CD8-positive, alpha-beta memory T cell (primary cell): ENCODE data around the gene SLC14A1. TPM values are rescaled to one million over a fixed set of nuclear protein-coding genes. Genes with fewer than 3 reads are reported as not detected.

Experiments
- CTCF ChIA-PET: fragments of 350-600 bp; sonication (Branson Sonifier 250); formaldehyde crosslinking; loops from one replicate; lab custom pipeline; 2021; ENCODE audit warnings: antibody characterized with exemption; lab: Charles Lee
- POLR2A ChIA-PET: fragments of 350-600 bp; sonication (Branson Sonifier 250); formaldehyde crosslinking; loops from one replicate; lab custom pipeline; 2021; ENCODE audit warnings: antibody characterized with exemption; lab: Charles Lee
- DNase-seq, 5 donors: peaks; one replicate each; pipeline versions ENCODE4 v3.0.0 to v3.0.0-alpha.2; 2020 to 2022; ENCODE audit warnings: mixed read lengths in 1 of 5
- H3K27ac ChIP-seq: one replicate; pipeline ENCODE4 v1.7.0; 2013; ENCODE audit warnings: low read depth, mild to moderate bottlenecking, low read length, moderate library complexity
- H3K27me3 ChIP-seq: 2 replicates; pipeline ENCODE4 v1.7.0; 2013; ENCODE audit warnings: low read length, mild to moderate bottlenecking; ENCODE audit not compliant: insufficient read depth, poor library complexity, severe bottlenecking
- H3K36me3 ChIP-seq: 2 replicates; pipeline ENCODE4 v1.7.0; 2013; ENCODE audit warnings: mild to moderate bottlenecking, low read length, moderate library complexity; ENCODE audit not compliant: insufficient read depth
- H3K4me1 ChIP-seq: 2 replicates; pipeline ENCODE4 v1.7.0; 2013; ENCODE audit warnings: mild to moderate bottlenecking, low read length, moderate library complexity; ENCODE audit not compliant: insufficient read depth
- H3K4me3 ChIP-seq: 2 replicates; pipeline ENCODE4 v1.7.0; 2013; ENCODE audit warnings: mild to moderate bottlenecking, low read length
- H3K9me3 ChIP-seq: 2 replicates; pipeline ENCODE4 v1.7.0; 2013; ENCODE audit warnings: mild to moderate bottlenecking, low read length
- H3K27ac Mint-ChIP-seq, 8 donors: one replicate each; pipeline ENCODE4 v1.8.0; 2020 to 2021; ENCODE audit warnings: mixed read lengths in 8 of 8, mild to moderate bottlenecking in 6 of 8, inconsistent platforms in 3 of 8, moderate library complexity in 3 of 8
- H3K27me3 Mint-ChIP-seq, 2 donors: one replicate each; pipeline ENCODE4 v1.8.0; 2020 to 2021; ENCODE audit warnings: mixed read lengths in 2 of 2, mild to moderate bottlenecking in 1 of 2, moderate library complexity in 1 of 2
- H3K36me3 Mint-ChIP-seq, 3 donors: one replicate each; pipeline ENCODE4 v1.8.0; 2020 to 2021; ENCODE audit warnings: mixed read lengths in 3 of 3, inconsistent platforms in 1 of 3, mild to moderate bottlenecking in 1 of 3
- H3K4me1 Mint-ChIP-seq, 3 donors: one replicate each; pipeline ENCODE4 v1.8.0; 2020 to 2021; ENCODE audit warnings: mixed read lengths in 3 of 3, inconsistent platforms in 1 of 3, mild to moderate bottlenecking in 1 of 3
- H3K4me3 Mint-ChIP-seq, 7 donors: one replicate each; pipeline ENCODE4 v1.8.0; 2020 to 2021; ENCODE audit warnings: mixed read lengths in 7 of 7, mild to moderate bottlenecking in 6 of 7, moderate library complexity in 4 of 7, inconsistent platforms in 2 of 7
- H3K9me3 Mint-ChIP-seq, 5 donors: one replicate each; pipeline ENCODE4 v1.8.0; 2020 to 2022; ENCODE audit warnings: mixed read lengths in 5 of 5, mild to moderate bottlenecking in 3 of 5, moderate library complexity in 2 of 5, inconsistent platforms in 1 of 5
- polyA plus RNA-seq: library from polyadenylated mRNA; unstranded; fragments of 300-500 nt; fragmentation: Illumina TruSeq; gene quantifications from one replicate; pipeline ENCODE4 v1.2.3, GENCODE V29; 2021
- total RNA-seq, 2 experiments: library from RNA; stranded (reverse); gene quantifications; one replicate each; pipeline ENCODE4 v1.2.3, GENCODE V29; 2021

Gene SLC14A1
- total and polyA plus RNA-seq, 3 experiments from 2014 or later: 2.3 to 3.8 (median 3.6) TPM

GRCh38 chr18:45686891-45687611 lies 36.9 kb upstream of the SLC14A1 start:
- H3K36me3 ChIP-seq: no peaks in the 10 kb centered on the region
- H3K36me3 Mint-ChIP-seq: no peaks in the 10 kb centered on the region
- DNase-seq: peak; percentile 30 to 80 (median 79)
- H3K4me1 ChIP-seq: peaks cover 73% of the 10 kb centered on the region
- no peaks in the 10 kb centered on the region for H3K27me3 ChIP-seq
- H3K9me3 ChIP-seq: no peaks in the 10 kb centered on the region
- H3K4me3 Mint-ChIP-seq: peak overlapping the region; percentile 81 to 96 (median 92)
- peak overlapping the region; percentile 27 for H3K27ac ChIP-seq
- CTCF ChIA-PET: interaction anchor here (0.9 to 20.1 kb wide), 13 partner anchors 9 to 386 kb away, joined by 3 to 230 read pairs (median 5); no protein-coding TSS in a partner anchor
- POLR2A ChIA-PET: interaction anchor here (0.6 to 3.6 kb wide), 4 partner anchors 17 to 386 kb away, joined by 3 to 53 read pairs (median 7); no protein-coding TSS in a partner anchor
- peak overlapping the region; percentile 86 to 99 (median 97) for H3K27ac Mint-ChIP-seq
- peaks cover 0 to 2% of the 10 kb centered on the region in 2 donors for H3K27me3 Mint-ChIP-seq
- peak overlapping the region; percentile 66 for H3K4me3 ChIP-seq
- peaks cover 62 to 83% (median 78%) of the 10 kb centered on the region in 3 donors for H3K4me1 Mint-ChIP-seq
- no peaks in the 10 kb centered on the region for H3K9me3 Mint-ChIP-seq

GRCh38 chr18:45687621-45688020 lies 36.4 kb upstream of the SLC14A1 start:
- POLR2A ChIA-PET: interaction anchor here (0.9 to 3.6 kb wide), 3 partner anchors 17 to 386 kb away, joined by 4 to 53 read pairs (median 10); no protein-coding TSS in a partner anchor
- H3K4me3 ChIP-seq: peak overlapping the region; percentile 66
- H3K27me3 ChIP-seq: no peaks in the 10 kb centered on the region
- Mint-ChIP-seq H3K27me3 (no peaks in the 10 kb centered on the region), H3K4me1 (peaks cover 60 to 79% (median 78%) of the 10 kb centered on the region in 3 donors), H3K4me3 (peak overlapping the region; percentile 81 to 96 (median 92)), H3K36me3 (peaks cover 0 to under 1% (median 0%) of the 10 kb centered on the region in 3 donors), H3K9me3 (no peaks in the 10 kb centered on the region), H3K27ac (peak overlapping the region; percentile 86 to 99 (median 97))
- peak in 4 of 5 donors; percentile 24 to 68 (median 32) for DNase-seq
- H3K27ac ChIP-seq: peak overlapping the region; percentile 7
- H3K9me3 ChIP-seq: no peaks in the 10 kb centered on the region
- CTCF ChIA-PET: interaction anchor here (0.9 to 20.1 kb wide), 15 partner anchors 9 to 386 kb away, joined by 3 to 230 read pairs (median 5); no protein-coding TSS in a partner anchor
- H3K4me1 ChIP-seq: peaks cover 73% of the 10 kb centered on the region
- no peaks in the 10 kb centered on the region for H3K36me3 ChIP-seq

GRCh38 chr18:45688113-45688512 lies 35.9 kb upstream of the SLC14A1 start:
- H3K27ac ChIP-seq: peak overlapping the region; percentile 7
- ChIA-PET POLR2A (interaction anchor here (0.6 to 3.6 kb wide), 4 partner anchors 18 to 385 kb away, joined by 3 to 53 read pairs (median 7); no protein-coding TSS in a partner anchor), CTCF (interaction anchor here (1.1 to 20.1 kb wide), 15 partner anchors 10 to 385 kb away, joined by 3 to 230 read pairs (median 6); no protein-coding TSS in a partner anchor)
- H3K36me3 ChIP-seq: no peaks in the 10 kb centered on the region
- H3K4me1 Mint-ChIP-seq: peaks cover 60 to 78% (median 77%) of the 10 kb centered on the region in 3 donors
- H3K4me1 ChIP-seq: peaks cover 73% of the 10 kb centered on the region
- H3K27me3 ChIP-seq: no peaks in the 10 kb centered on the region
- H3K36me3 Mint-ChIP-seq: peaks cover 0 to 3% (median 0%) of the 10 kb centered on the region in 3 donors
- H3K9me3 Mint-ChIP-seq: no peaks in the 10 kb centered on the region
- no peaks in the 10 kb centered on the region for H3K9me3 ChIP-seq
- H3K4me3 ChIP-seq: peak overlapping the region; percentile 66
- H3K4me3 Mint-ChIP-seq: peak overlapping the region; percentile 81 to 96 (median 92)
- peak overlapping the region; percentile 86 to 99 (median 97) for H3K27ac Mint-ChIP-seq
- H3K27me3 Mint-ChIP-seq: no peaks in the 10 kb centered on the region
- no peak for DNase-seq

GRCh38 chr18:45688833-45689232 lies 35.1 kb upstream of the SLC14A1 start:
- POLR2A ChIA-PET: interaction anchor here (3.6 kb wide), 1 partner anchor 23 kb away, joined by 53 read pairs; no protein-coding TSS in a partner anchor
- H3K36me3 Mint-ChIP-seq: peaks cover under 1 to 5% (median under 1%) of the 10 kb centered on the region in 3 donors
- H3K27ac Mint-ChIP-seq: peak overlapping the region; percentile 48 to 99 (median 97)
- Histone ChIP-seq H3K27ac (no peak overlapping the region), H3K9me3 (no peaks in the 10 kb centered on the region), H3K4me1 (peaks cover 69% of the 10 kb centered on the region), H3K36me3 (no peaks in the 10 kb centered on the region), H3K4me3 (peak overlapping the region; percentile 66), H3K27me3 (no peaks in the 10 kb centered on the region)
- peak; percentile 38 to 85 (median 53) for DNase-seq
- peaks cover 56 to 71% (median 70%) of the 10 kb centered on the region in 3 donors for H3K4me1 Mint-ChIP-seq
- peak overlapping the region; percentile 71 to 96 (median 92) for H3K4me3 Mint-ChIP-seq
- peaks cover 0 to 3% (median 0%) of the 10 kb centered on the region in 5 donors for H3K9me3 Mint-ChIP-seq
- CTCF ChIA-PET: interaction anchor here (1.2 to 20.1 kb wide), 7 partner anchors 11 to 384 kb away, joined by 3 to 230 read pairs (median 8); no protein-coding TSS in a partner anchor
- no peaks in the 10 kb centered on the region for H3K27me3 Mint-ChIP-seq

- peak overlapping the region in 2 of 7 donors; percentile 89 to 92 for H3K4me3 Mint-ChIP-seq
- H3K9me3 ChIP-seq: no peaks in the 10 kb centered on the region
Observed at GRCh38 chr18:45689396-45689795, 34.6 kb upstream of the SLC14A1 start.

GRCh38 chr18:45690975-45691815 lies 32.8 kb upstream of the SLC14A1 start:
- no peaks in the 10 kb centered on the region for H3K27me3 ChIP-seq
- peak; percentile 63 to 81 (median 66) for DNase-seq
- H3K9me3 ChIP-seq: no peaks in the 10 kb centered on the region
- peaks cover 1 to 14% (median 1%) of the 10 kb centered on the region in 3 donors for H3K36me3 Mint-ChIP-seq
- no peak overlapping the region for H3K27ac ChIP-seq
- ChIA-PET POLR2A (no interaction called here), CTCF (interaction anchor here (0.8 to 20.1 kb wide), 9 partner anchors 13 to 283 kb away, joined by 3 to 230 read pairs (median 3); no protein-coding TSS in a partner anchor)
- H3K27ac Mint-ChIP-seq: peak overlapping the region in 4 of 8 donors; percentile 57 to 89 (median 69)
- H3K9me3 Mint-ChIP-seq: peaks cover 0 to 11% (median 8%) of the 10 kb centered on the region in 5 donors
- no peaks in the 10 kb centered on the region for H3K27me3 Mint-ChIP-seq
- peaks cover 47% of the 10 kb centered on the region for H3K4me1 ChIP-seq
- H3K4me3 Mint-ChIP-seq: peak overlapping the region in 6 of 7 donors; percentile 14 to 75 (median 48)
- no peaks in the 10 kb centered on the region for H3K36me3 ChIP-seq
- no peak overlapping the region for H3K4me3 ChIP-seq
- H3K4me1 Mint-ChIP-seq: peaks cover 38 to 50% (median 49%) of the 10 kb centered on the region in 3 donors

More at GRCh38 chr18:45689396-45689795, 34.6 kb upstream of the SLC14A1 start:
- H3K27ac Mint-ChIP-seq: peak overlapping the region in 5 of 8 donors; percentile 27 to 98 (median 88)
- no peaks in the 10 kb centered on the region for H3K27me3 Mint-ChIP-seq
- peaks cover 64% of the 10 kb centered on the region for H3K4me1 ChIP-seq
- no peak overlapping the region for H3K4me3 ChIP-seq
- peaks cover 0 to 4% (median 1%) of the 10 kb centered on the region in 5 donors for H3K9me3 Mint-ChIP-seq
- no peak for DNase-seq
- ChIA-PET CTCF (interaction anchor here (1.1 to 20.1 kb wide), 8 partner anchors 24 to 384 kb away, joined by 3 to 230 read pairs (median 4); no protein-coding TSS in a partner anchor), POLR2A (interaction anchor here (0.7 to 3.6 kb wide), 3 partner anchors 23 to 32 kb away, joined by 3 to 53 read pairs (median 6); no protein-coding TSS in a partner anchor)
- H3K36me3 Mint-ChIP-seq: peaks cover 1 to 8% (median 1%) of the 10 kb centered on the region in 3 donors
- peaks cover 54 to 67% (median 66%) of the 10 kb centered on the region in 3 donors for H3K4me1 Mint-ChIP-seq
- no peaks in the 10 kb centered on the region for H3K27me3 ChIP-seq
- no peaks in the 10 kb centered on the region for H3K36me3 ChIP-seq
- H3K27ac ChIP-seq: no peak overlapping the region

GRCh38 chr18:45691816-45692179 lies 32.2 kb upstream of the SLC14A1 start:
- Mint-ChIP-seq H3K27ac (no peak overlapping the region), H3K4me3 (no peak overlapping the region), H3K4me1 (peaks cover 32 to 44% (median 43%) of the 10 kb centered on the region in 3 donors), H3K9me3 (peaks cover 0 to 17% (median 13%) of the 10 kb centered on the region in 5 donors), H3K36me3 (peaks cover 1 to 19% (median 1%) of the 10 kb centered on the region in 3 donors), H3K27me3 (no peaks in the 10 kb centered on the region)
- Histone ChIP-seq H3K27me3 (no peaks in the 10 kb centered on the region), H3K4me3 (no peak overlapping the region), H3K27ac (no peak overlapping the region), H3K4me1 (peaks cover 41% of the 10 kb centered on the region), H3K9me3 (no peaks in the 10 kb centered on the region), H3K36me3 (no peaks in the 10 kb centered on the region)
- DNase-seq: no peak
- POLR2A ChIA-PET: no interaction called here
- CTCF ChIA-PET: interaction anchor here (0.8 to 20.1 kb wide), 9 partner anchors 14 to 359 kb away, joined by 3 to 230 read pairs (median 3); no protein-coding TSS in a partner anchor
